H1 (cell line): ENCODE measurements around the gene OBSCN. TPM values are rescaled to one million over a fixed set of nuclear protein-coding genes. Genes with fewer than 3 reads are reported as not detected.

Source experiments
- CTCF ChIA-PET: fragments of 300-600 bp; sonication (Branson Sonifier 250); formaldehyde crosslinking; loops from one replicate; lab custom pipeline; 2021; ENCODE audit not compliant: partially characterized antibody; lab: Charles Lee
- POLR2A ChIA-PET: fragments of 300-600 bp; sonication (Branson Sonifier 250); formaldehyde crosslinking; loops from one replicate; lab custom pipeline; 2021; ENCODE audit warnings: inconsistent platforms; ENCODE audit not compliant: partially characterized antibody; lab: Charles Lee
- DNase-seq, 2 experiments: peaks; one replicate each; pipeline versions ENCODE4 v3.0.0 to v3.0.0-alpha.2; 2010 to 2022; ENCODE audit warnings: low spot score in 2 of 2, low read depth in 1 of 2, mixed read lengths in 1 of 2
- FAIRE-seq: peaks from 2 replicates; lab custom pipeline; 2011; peaks lifted over from hg19 to GRCh38; lab: Jason Lieb, UNC
- H2AFZ ChIP-seq: 2 replicates; pipeline ENCODE4 v1.8.1; 2012; ENCODE audit warnings: low read length, inconsistent platforms
- H2AK5ac ChIP-seq: 2 replicates; pipeline ENCODE4 v1.6.1; 2013; ENCODE audit warnings: low read depth, low read length
- H2BK120ac ChIP-seq: replicated peaks from 2 replicates; pipeline ENCODE3; 2013; ENCODE audit warnings: low read depth, low read length, inconsistent platforms
- H2BK12ac ChIP-seq: 2 replicates; pipeline ENCODE4 v1.6.1; 2013; ENCODE audit warnings: low read depth, low read length
- H2BK15ac ChIP-seq: 2 replicates; pipeline ENCODE4 v1.6.1; 2013; ENCODE audit warnings: low read length
- H2BK20ac ChIP-seq: 2 replicates; pipeline ENCODE4 v1.6.1; 2013; ENCODE audit warnings: low read length
- H2BK5ac ChIP-seq: 2 replicates; pipeline ENCODE4 v1.6.1; 2013; ENCODE audit warnings: low read depth, low read length
- H3K14ac ChIP-seq: 2 replicates; pipeline ENCODE4 v1.6.1; 2013; ENCODE audit warnings: inconsistent platforms; ENCODE audit not compliant: insufficient read length
- H3K18ac ChIP-seq: 2 replicates; pipeline ENCODE4 v1.6.1; 2013; ENCODE audit warnings: low read length; ENCODE audit errors: extremely low read depth
- H3K23ac ChIP-seq: 2 replicates; pipeline ENCODE4 v1.6.1; 2013; ENCODE audit warnings: inconsistent platforms; ENCODE audit not compliant: insufficient read length
- H3K23me2 ChIP-seq: 2 replicates; pipeline ENCODE4 v1.6.1; 2013; ENCODE audit warnings: low read depth, low read length
- H3K27ac ChIP-seq: 2 replicates; pipeline ENCODE4 v1.6.1; 2011; ENCODE audit warnings: low read depth, low read length, inconsistent platforms
- H3K27me3 ChIP-seq, 4 experiments: replicated peaks in 1 of 4; 1 replicate in 1 of 4; 2 replicates in 3 of 4; pipeline versions ENCODE4 v1.6.1 to v1.8.1; 2011 to 2013; ENCODE audit warnings: low read length in 3 of 4, mild to moderate bottlenecking in 3 of 4, inconsistent platforms in 2 of 4, mixed read lengths in 2 of 4, moderate library complexity in 1 of 4; ENCODE audit not compliant: control insufficient read depth in 3 of 4, insufficient read depth in 3 of 4; ENCODE audit errors: extremely low read depth in 1 of 4
- H3K36me3 ChIP-seq, 4 experiments: 2 replicates each; pipeline versions ENCODE4 v1.6.1 to v1.8.1; 2011 to 2013; ENCODE audit warnings: mild to moderate bottlenecking in 4 of 4, low read length in 3 of 4, moderate library complexity in 2 of 4, control low read depth in 1 of 4, inconsistent platforms in 1 of 4; ENCODE audit not compliant: insufficient read depth in 4 of 4, control insufficient read depth in 2 of 4
- H3K4ac ChIP-seq: replicated peaks from 2 replicates; pipeline ENCODE3; 2013; ENCODE audit warnings: low read length, low read depth, mixed read lengths, inconsistent platforms; ENCODE audit not compliant: insufficient read length
- H3K4me1 ChIP-seq, 4 experiments: replicated peaks in 1 of 4; 1 replicate in 1 of 4; 2 replicates in 3 of 4; pipeline versions ENCODE4 v1.6.1 to v1.8.1; 2011 to 2013; ENCODE audit warnings: low read length in 3 of 4, inconsistent platforms in 2 of 4, mixed read lengths in 1 of 4; ENCODE audit not compliant: insufficient read depth in 4 of 4, control insufficient read depth in 3 of 4
- H3K4me2 ChIP-seq, 2 experiments: 2 replicates each; pipeline versions ENCODE4 v1.6.1 to v1.8.1; 2011 to 2013; ENCODE audit warnings: low read depth in 2 of 2, low read length in 2 of 2, control low read depth in 1 of 2, inconsistent platforms in 1 of 2, mild to moderate bottlenecking in 1 of 2; ENCODE audit not compliant: insufficient read depth in 1 of 2
- H3K4me3 ChIP-seq, 4 experiments: fragments of 200-600, 300-600 bp in 1 of 4; sonication (generic), shearing (Covaris generic), sonication (Bioruptor Twin) in 1 of 4; 2 replicates each; pipeline versions ENCODE4 v1.5.1 to v1.8.1; 2011 to 2016; ENCODE audit warnings: low read length in 4 of 4, low read depth in 3 of 4, control low read depth in 2 of 4, inconsistent platforms in 2 of 4, mild to moderate bottlenecking in 2 of 4, mixed read lengths in 1 of 4, moderate library complexity in 1 of 4; ENCODE audit not compliant: insufficient read depth in 2 of 4; ENCODE audit errors: extremely low read depth in 1 of 4
- H3K56ac ChIP-seq: replicated peaks from 2 replicates; pipeline ENCODE3; 2013; ENCODE audit warnings: low read depth, mild to moderate bottlenecking, mixed read lengths, low read length, inconsistent platforms; ENCODE audit not compliant: insufficient read length
- H3K79me1 ChIP-seq: 2 replicates; pipeline ENCODE4 v1.6.1; 2013; ENCODE audit warnings: low read depth, low read length, control low read depth
- H3K79me2 ChIP-seq, 2 experiments: 2 replicates each; pipeline versions ENCODE4 v1.6.1 to v1.8.1; 2012 to 2013; ENCODE audit warnings: low read length in 2 of 2, mild to moderate bottlenecking in 2 of 2, inconsistent platforms in 1 of 2; ENCODE audit not compliant: insufficient read depth in 2 of 2, control insufficient read depth in 1 of 2
- H3K9ac ChIP-seq, 4 experiments: replicated peaks in 1 of 4; 1 replicate in 1 of 4; 2 replicates in 3 of 4; pipeline versions ENCODE4 v1.6.1 to v1.8.1; 2011 to 2013; ENCODE audit warnings: low read depth in 3 of 4, low read length in 3 of 4, control low read depth in 2 of 4, mild to moderate bottlenecking in 2 of 4, moderate library complexity in 2 of 4, inconsistent platforms in 1 of 4; ENCODE audit errors: extremely low read depth in 1 of 4
- H3K9me3 ChIP-seq, 2 experiments: 2 replicates each; pipeline versions ENCODE4 v1.6.1 to v1.8.1; 2012 to 2013; ENCODE audit warnings: mild to moderate bottlenecking in 2 of 2, moderate library complexity in 2 of 2, control low read depth in 1 of 2, inconsistent platforms in 1 of 2, low read depth in 1 of 2, low read length in 1 of 2, mixed read lengths in 1 of 2; ENCODE audit not compliant: insufficient read depth in 2 of 2
- H4K20me1 ChIP-seq, 2 experiments: replicated peaks in 1 of 2; 2 replicates each; pipeline versions ENCODE3 to v1.8.1; 2011 to 2013; ENCODE audit warnings: inconsistent platforms in 2 of 2, low read length in 2 of 2, mild to moderate bottlenecking in 1 of 2; ENCODE audit not compliant: insufficient read depth in 2 of 2, control insufficient read depth in 1 of 2
- H4K5ac ChIP-seq: 2 replicates; pipeline ENCODE4 v1.6.1; 2013; ENCODE audit warnings: low read length, low read depth, mixed read lengths, inconsistent platforms; ENCODE audit not compliant: insufficient read length
- H4K8ac ChIP-seq: 2 replicates; pipeline ENCODE4 v1.8.0; 2013; ENCODE audit warnings: mild to moderate bottlenecking, moderate library complexity, low read length, inconsistent platforms; ENCODE audit not compliant: insufficient read depth; ENCODE audit errors: extremely low read depth
- H4K91ac ChIP-seq: replicated peaks from 2 replicates; pipeline ENCODE3; 2013; ENCODE audit warnings: low read length, mixed read lengths, inconsistent platforms; ENCODE audit not compliant: insufficient read length
- BRCA1 ChIP-seq: IDR thresholded peaks from 2 replicates; pipeline ENCODE4 v1.6.1; 2012; ENCODE audit warnings: low read depth, low read length, improper control_type of control experiment
- CHD2 ChIP-seq: IDR thresholded peaks from 2 replicates; pipeline ENCODE4 v1.6.1; 2012; ENCODE audit warnings: low read length, improper control_type of control experiment
- JUND ChIP-seq: IDR thresholded peaks from 2 replicates; pipeline ENCODE4 v1.6.1; 2011; ENCODE audit warnings: mild to moderate bottlenecking, improper control_type of control experiment, low read length
- PHF8 ChIP-seq: fragments of 200-600 bp; sonication (generic); conservative IDR thresholded peaks from 2 replicates; pipeline ENCODE4 v1.7.1; 2012; ENCODE audit warnings: low read depth, mild to moderate bottlenecking, inconsistent platforms, low read length, moderate library complexity
- SIN3A ChIP-seq, 2 experiments: IDR thresholded peaks in 1 of 2; conservative IDR thresholded peaks in 1 of 2; 2 replicates each; pipeline ENCODE4 v1.6.1; 2011 to 2012; ENCODE audit warnings: low read length in 2 of 2, improper control_type of control experiment in 1 of 2, low read depth in 1 of 2, mild to moderate bottlenecking in 1 of 2
- WGBS, 2 experiments: shearing (Covaris generic) in 1 of 2; methylation state at CpG; one replicate each; pipeline versions ENCODE4 v1.1.6 to v1.1.7; 2013 to 2015; ENCODE audit warnings: low lambda C conversion rate in 2 of 2, mixed read lengths in 2 of 2, inconsistent platforms in 1 of 2, low coverage in 1 of 2, missing lambda C conversion rate in 1 of 2; ENCODE audit not compliant: insufficient replicate concordance in 2 of 2, insufficient coverage in 1 of 2, insufficient read length in 1 of 2; ENCODE audit errors: extremely low coverage in 1 of 2, missing lambda C conversion rate in 1 of 2; 5-methylcytosine and 5-hydroxymethylcytosine counted together
- polyA plus RNA-seq, 7 experiments: library from polyadenylated mRNA; depleted of rRNA in 3 of 7; stranded (reverse) in 5 of 7; unstranded in 2 of 7; fragments of >200 nt in 5 of 7; fragments of 200-250 nt in 2 of 7; gene quantifications; 1 replicate in 5 of 7; 2 replicates in 1 of 7; 4 replicates in 1 of 7; pipeline versions ENCODE4 v1.2.1 to v1.2.3, GENCODE V29; 2011 to 2013; ENCODE audit warnings: missing spikeins in 2 of 7, mixed read lengths in 2 of 7
- total RNA-seq: library from RNA; stranded (reverse); fragmentation: NEBNext Ultra II Directional; extraction: Animal tissue kit (Norgen Biotek cat#: 25700); gene quantifications from 2 replicates; pipeline ENCODE4 v1.2.1, GENCODE V29; 2021

The OBSCN gene
- total and polyA plus RNA-seq, 2 of the 8 experiments (the other 6 are each of a cell fraction or from before 2014, with no cell fraction given), result 7.5 to 28.4 TPM

- FAIRE-seq (no peak), DNase-seq (no peak)
- H3K79me2 ChIP-seq, result no peaks in the 10 kb centered on the region
- peaks cover 14% of the 10 kb centered on the region; the same call in 1 of the 2 replicates for H3K23me2 ChIP-seq
- ChIA-PET POLR2A (interaction anchor here (1.3 kb wide), 1 partner anchor 7 kb away, joined by 4 read pairs; no protein-coding TSS in a partner anchor), CTCF (interaction anchor here (0.5 to 4.4 kb wide), 5 partner anchors 14 to 1983 kb away, joined by 3 to 19 read pairs (median 3); no protein-coding TSS in a partner anchor)
- H2BK12ac ChIP-seq, result no peak overlapping the region
- no peak overlapping the region for H2BK15ac ChIP-seq
- no peak overlapping the region for H2AFZ ChIP-seq
- H3K4me2 ChIP-seq, result no peak overlapping the region
- peaks cover 0 to 11% of the 10 kb centered on the region in 2 experiments for H4K20me1 ChIP-seq
- no peaks in the 10 kb centered on the region for H3K4me1 ChIP-seq
- no peak overlapping the region for H3K27ac ChIP-seq
- H3K4me3 ChIP-seq, result no peak overlapping the region
- no peak overlapping the region for H3K14ac ChIP-seq
- H3K4ac ChIP-seq, result no peak overlapping the region
- H2BK120ac ChIP-seq, result no peak overlapping the region
- no peak overlapping the region for H3K56ac ChIP-seq
- H3K79me1 ChIP-seq, result no peaks in the 10 kb centered on the region
- no peak overlapping the region for H2AK5ac ChIP-seq
- H3K23ac ChIP-seq, result no peak overlapping the region
- H3K18ac ChIP-seq, result no peak overlapping the region
- H3K9ac ChIP-seq, result no peak overlapping the region
- no peak overlapping the region for H4K5ac ChIP-seq
- no peak overlapping the region for H2BK20ac ChIP-seq
- 87% methylated on average over 8 of the region's 9 CpGs; no CpG with 5 or more reads in 1 of the 2 experiments for WGBS, 2 experiments
- no peaks in the 10 kb centered on the region; a peak in 1 of 7 replicates for H3K27me3 ChIP-seq
- peaks cover 3 to 31% (median 28%) of the 10 kb centered on the region in 4 experiments; a peak in 6 of 8 replicates for H3K36me3 ChIP-seq
- no peaks in the 10 kb centered on the region for H3K9me3 ChIP-seq
- H4K8ac ChIP-seq, result no peak overlapping the region
- no peak overlapping the region for H2BK5ac ChIP-seq
- H4K91ac ChIP-seq, result no peak overlapping the region
- TF ChIP-seq BRCA1, result no peak
- TF ChIP-seq JUND, result no peak
- no peak for TF ChIP-seq SIN3A (conservative IDR thresholded peaks at IDR 0.05 in 1 of 2, IDR thresholded peaks at IDR 0.05 in 1 of 2; ENCODE audit: low read depth in 1 of 2, low read length in 2 of 2)
- TF ChIP-seq PHF8, result no peak
- no peak for TF ChIP-seq CHD2
Observed at GRCh38 chr1:228323401-228323800, 115.6 kb downstream of the OBSCN start.
